ENCODE results near the gene HSPB2.
"Not testable (repeated sequence)": the region's sequence is repeated elsewhere in the genome, so short reads cannot be mapped to it uniquely, and the experiment has no call there.

HSPB2 gene

GRCh38 chr11:111913997-111914396 is 1.5 kb downstream of the HSPB2 start:
- DNase-seq = no peak

GRCh38 chr11:111916768-111917167 is 4.2 kb downstream of the HSPB2 start:
- DNase-seq = no peak

- no peak for DNase-seq
These were observed 4.8 kb downstream of the HSPB2 start for GRCh38 chr11:111917312-111917711.

GRCh38 chr11:111917788-111918187 is 5.3 kb downstream of the HSPB2 start:
- no peak for DNase-seq

GRCh38 chr11:111918390-111919256 is 6.1 kb downstream of the HSPB2 start, which contains the start of gene C11orf52:
Gene C11orf52 (plus strand): TSS chr11:111918913. CDS start chr11:111918973, 60 bp downstream.
- no peak for DNase-seq

GRCh38 chr11:111920908-111921307 is 8.4 kb downstream of the HSPB2 start:
- DNase-seq = no peak

GRCh38 chr11:111921541-111922230 is 9.2 kb downstream of the HSPB2 start:
- no peak for DNase-seq

GRCh38 chr11:111922803-111923202 is 10.3 kb downstream of the HSPB2 start:
- no peak for DNase-seq

- DNase-seq = no peak
These were observed 10.8 kb downstream of the HSPB2 start for GRCh38 chr11:111923351-111923788.

- DNase-seq = no peak
These were observed 11.4 kb downstream of the HSPB2 start for GRCh38 chr11:111923951-111924350.

- no peak for DNase-seq
These were observed 13.4 kb downstream of the HSPB2 start for GRCh38 chr11:111925953-111926352.

GRCh38 chr11:111926505-111927391 is 14.2 kb downstream of the HSPB2 start:
- DNase-seq = peak; percentile 95

GRCh38 chr11:111930472-111930871 is 17.9 kb downstream of the HSPB2 start:
- no peak for DNase-seq

GRCh38 chr11:111932611-111932950 is 20.0 kb downstream of the HSPB2 start:
- DNase-seq = no peak

GRCh38 chr11:111933176-111933575 is 20.6 kb downstream of the HSPB2 start:
- DNase-seq = not testable (repeated sequence)

- no peak for DNase-seq
These were observed 21.3 kb downstream of the HSPB2 start for GRCh38 chr11:111933872-111934271.

- no peak for DNase-seq
These were observed 21.8 kb downstream of the HSPB2 start for GRCh38 chr11:111934306-111934705.

- no peak for DNase-seq
These were observed 22.9 kb downstream of the HSPB2 start for GRCh38 chr11:111935317-111936039.

- DNase-seq = no peak
These were observed 23.6 kb downstream of the HSPB2 start for GRCh38 chr11:111936040-111936540.

GRCh38 chr11:111937461-111937769 is 24.9 kb downstream of the HSPB2 start:
- no peak for DNase-seq

GRCh38 chr11:111937844-111938243 is 25.3 kb downstream of the HSPB2 start:
- no peak for DNase-seq

- peak; percentile 59 for DNase-seq
These were observed 26.2 kb downstream of the HSPB2 start for GRCh38 chr11:111938687-111939160.

Data from CD4-positive, alpha-beta T cell treated with Interleukin-17A for 4 hours (primary cell).